GM21786 (cell line): Measurements from ENCODE around the gene PGBD5.

Experiments used
- ATAC-seq: cut with Tn5 transposase; IDR thresholded peaks from one replicate; pipeline ENCODE4 v1.9.1; 2021; ENCODE audit not compliant: unreplicated experiment

Gene PGBD5

DNA sequence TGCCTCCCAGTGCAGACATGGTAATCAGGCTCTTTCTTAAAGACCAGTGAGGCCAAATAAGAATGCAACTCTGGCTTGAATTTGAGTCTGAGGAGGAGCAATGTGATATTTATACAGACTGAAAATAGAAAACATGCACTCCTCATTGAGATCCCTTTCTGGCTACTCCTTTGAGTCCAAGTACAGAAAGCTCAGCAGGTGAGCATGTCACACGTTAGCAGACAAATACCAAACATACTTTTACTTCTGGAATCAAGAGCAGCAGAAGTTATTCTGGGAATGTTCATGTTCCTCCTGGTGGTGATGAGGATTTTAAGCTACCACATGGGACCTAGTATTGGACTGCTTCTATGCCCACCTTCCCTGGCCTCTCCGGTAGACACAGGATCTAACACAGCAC is 48.3 kb downstream of the PGBD5 start:
- no peak for ATAC-seq

GRCh38 chr1:230377324-230377723 is 48.8 kb downstream of the PGBD5 start:
- ATAC-seq = no peak

DNA sequence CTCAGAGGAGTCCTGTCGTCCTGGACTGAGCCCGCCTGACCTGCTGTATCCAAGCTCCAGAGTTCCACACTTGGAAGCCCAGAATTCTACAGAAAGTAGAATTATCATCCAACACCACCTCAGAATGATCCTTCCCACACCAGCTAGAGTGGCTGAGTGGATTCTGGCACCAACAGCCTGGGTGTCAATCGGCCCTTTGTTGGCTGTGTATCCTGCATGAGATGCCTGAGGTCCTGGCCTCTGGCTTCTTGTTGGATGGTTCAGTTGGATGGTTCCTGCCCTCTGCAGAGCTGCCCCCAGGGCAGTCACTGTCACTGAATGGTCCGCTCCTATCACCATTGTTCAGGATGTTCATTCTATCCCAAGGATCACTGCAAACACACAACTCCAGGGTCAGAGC is 49.8 kb downstream of the PGBD5 start:
- ATAC-seq = no peak

DNA sequence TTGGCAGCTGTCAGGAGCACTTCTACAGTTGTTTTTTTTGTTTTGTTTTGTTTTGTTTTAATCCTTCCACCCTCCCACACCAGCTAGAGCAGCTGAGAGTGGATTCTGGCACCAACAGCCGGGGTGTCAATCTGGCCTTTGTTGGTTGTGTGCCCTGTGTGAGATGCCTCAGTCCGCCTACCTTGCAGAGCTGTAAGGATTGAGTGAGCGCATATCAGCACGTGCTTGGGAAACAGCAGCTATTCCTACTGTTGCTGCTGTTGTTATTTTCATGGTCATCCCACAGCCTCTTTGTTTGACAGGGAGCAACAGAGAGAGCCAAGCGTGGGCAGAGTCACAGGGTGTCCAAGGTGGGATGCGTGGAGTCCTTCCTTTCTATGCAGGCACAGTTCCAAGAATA is 50.4 kb downstream of the PGBD5 start:
- ATAC-seq = no peak

DNA sequence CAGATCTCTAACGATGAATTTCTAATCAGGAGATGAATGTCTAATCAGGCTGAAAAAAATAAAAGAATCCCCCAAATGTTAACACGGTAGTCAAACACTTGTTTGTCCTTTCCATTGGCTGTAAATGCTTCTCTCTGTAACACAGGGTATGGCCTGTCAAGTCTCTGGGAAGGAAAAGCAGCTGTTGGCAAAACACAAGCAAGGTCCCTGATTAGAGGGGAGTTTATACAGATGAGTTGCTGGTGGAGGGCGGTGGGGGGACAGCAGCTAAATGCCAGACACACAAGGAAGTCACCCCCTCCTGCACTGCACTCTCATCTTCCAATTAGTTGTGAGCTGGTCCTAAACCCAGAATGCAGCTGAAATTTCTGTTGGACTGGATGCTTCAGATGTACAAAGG is 51.0 kb downstream of the PGBD5 start:
- no peak for ATAC-seq

- ATAC-seq = no peak
Measured at GRCh38 chr1:230371923-230372703, 54.0 kb downstream of the PGBD5 start.

GRCh38 chr1:230370109-230370508 is 56.0 kb downstream of the PGBD5 start:
- ATAC-seq = no peak

DNA sequence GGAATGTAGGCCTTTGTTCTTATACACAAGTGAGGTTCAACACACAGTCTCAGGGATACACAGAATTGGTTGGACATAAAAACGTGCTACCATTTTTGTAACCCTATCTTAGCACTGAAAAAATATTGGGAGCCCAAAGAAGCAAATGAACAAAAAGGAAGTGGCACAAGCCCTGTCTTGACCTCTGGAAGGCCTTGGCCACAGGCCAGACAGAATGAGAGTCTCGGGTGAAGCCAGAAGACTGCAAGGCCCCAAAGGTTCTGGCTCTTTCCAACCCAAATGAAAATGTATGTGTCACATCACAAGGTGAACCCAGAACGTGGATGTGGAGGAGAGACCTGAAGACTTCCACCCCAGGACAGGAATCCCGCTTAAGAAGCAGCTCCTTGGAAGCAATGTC is 57.3 kb downstream of the PGBD5 start:
- no peak for ATAC-seq

- no peak for ATAC-seq
Measured at GRCh38 chr1:230368363-230368762, 57.8 kb downstream of the PGBD5 start.

DNA sequence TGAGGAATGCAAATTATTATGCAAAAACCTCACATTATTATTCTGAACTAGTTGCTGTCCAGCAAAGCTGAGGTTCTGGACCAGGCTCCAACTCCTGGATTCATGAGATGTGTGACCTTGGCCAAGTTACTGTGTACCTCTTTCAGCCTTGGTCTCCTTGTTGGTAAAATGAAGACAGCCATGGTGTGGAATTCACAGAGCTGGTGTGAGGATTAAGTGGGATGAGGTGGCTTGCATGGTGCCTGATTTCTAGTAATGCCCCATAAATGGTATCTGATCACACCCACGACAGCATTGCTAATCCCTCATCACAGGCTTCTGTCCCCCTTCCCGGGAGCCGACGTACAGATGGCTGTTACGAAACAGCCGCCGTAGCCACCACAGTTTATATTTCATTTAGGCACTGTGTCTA is 59.6 kb downstream of the PGBD5 start:
- ATAC-seq = no peak

GRCh38 chr1:230365723-230366307 is 60.3 kb downstream of the PGBD5 start:
- ATAC-seq = no peak

DNA sequence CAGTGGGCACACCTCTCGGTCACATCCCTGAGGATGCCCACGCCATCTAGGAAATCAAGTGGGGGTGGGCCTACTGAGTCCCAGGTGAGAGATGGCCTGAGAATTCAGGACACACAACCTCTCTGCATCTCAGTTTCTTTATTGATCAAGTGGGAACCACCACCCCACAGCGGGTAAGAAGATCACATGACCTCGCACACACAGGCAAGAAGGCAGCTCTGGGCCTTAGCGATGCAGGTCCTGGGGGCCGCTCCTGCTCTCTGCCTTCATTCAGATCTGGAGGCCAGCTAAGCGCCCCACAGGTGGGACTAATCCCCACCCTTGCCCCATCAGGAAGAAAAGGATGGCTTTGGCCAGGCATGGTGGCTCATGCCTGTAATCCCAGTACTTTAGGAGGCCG is 63.2 kb downstream of the PGBD5 start:
- no peak for ATAC-seq

DNA sequence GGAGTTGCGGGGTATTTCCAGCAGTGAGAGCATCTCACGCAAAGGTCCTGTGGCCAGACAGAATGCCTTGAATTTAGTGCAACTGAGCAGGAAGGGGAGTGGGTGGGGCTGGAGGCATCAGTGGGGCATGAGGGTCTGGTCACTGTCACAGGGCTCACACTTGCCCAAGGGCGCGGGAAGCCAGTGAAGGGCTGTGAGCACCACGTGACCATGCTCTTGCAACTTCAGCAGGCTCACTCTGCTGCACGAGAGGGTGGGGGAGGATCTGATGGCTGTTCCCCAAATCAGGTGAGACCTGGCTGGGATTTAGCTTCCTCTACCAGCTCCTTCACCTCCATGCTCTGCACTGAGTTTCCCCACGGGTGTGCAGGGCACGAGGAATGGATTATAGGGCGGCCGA is 64.2 kb downstream of the PGBD5 start:
- no peak for ATAC-seq

GRCh38 chr1:230359992-230360668 is 66.0 kb downstream of the PGBD5 start:
- ATAC-seq = no peak

GRCh38 chr1:230356869-230357794 is 69.0 kb downstream of the PGBD5 start:
- ATAC-seq = no peak

DNA sequence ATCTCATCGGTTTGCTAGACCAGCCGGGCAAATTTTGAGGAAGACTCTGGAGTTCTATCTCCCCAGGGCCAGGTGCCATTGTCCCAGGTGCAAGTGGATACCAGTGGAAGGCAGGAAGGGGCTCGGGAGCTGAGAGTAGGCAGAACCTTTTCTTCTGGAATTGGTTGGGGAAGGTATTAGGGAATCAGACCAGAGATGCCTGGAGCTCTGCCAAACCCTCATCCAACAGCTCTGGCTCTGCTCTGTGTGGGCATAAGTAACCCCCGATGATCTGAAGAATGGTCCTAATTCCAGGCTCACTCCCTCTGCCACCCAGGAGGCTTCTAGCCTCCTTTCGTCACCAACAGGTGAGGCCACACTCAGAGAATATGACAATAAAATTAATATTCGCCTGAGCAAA is 69.9 kb downstream of the PGBD5 start:
- ATAC-seq = no peak

DNA sequence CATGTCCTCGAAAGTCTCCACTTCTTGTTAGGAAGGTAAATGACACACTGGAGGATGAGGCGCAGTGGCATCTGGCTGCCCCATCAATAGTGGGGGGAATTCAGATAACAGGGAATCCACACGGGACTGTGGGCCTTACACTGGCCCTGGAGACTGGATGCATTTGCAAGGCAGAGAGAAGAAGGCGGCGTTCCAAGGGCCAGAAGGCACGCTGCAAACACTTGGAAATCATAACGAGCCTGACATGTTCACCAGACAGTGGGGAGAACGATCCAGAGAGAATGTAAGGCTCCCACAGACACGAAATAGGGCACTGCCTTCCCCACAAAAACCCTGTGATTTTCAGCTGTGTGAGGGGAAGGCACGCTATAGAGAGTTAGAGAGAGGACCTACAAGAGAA is 70.5 kb downstream of the PGBD5 start:
- no peak for ATAC-seq

DNA sequence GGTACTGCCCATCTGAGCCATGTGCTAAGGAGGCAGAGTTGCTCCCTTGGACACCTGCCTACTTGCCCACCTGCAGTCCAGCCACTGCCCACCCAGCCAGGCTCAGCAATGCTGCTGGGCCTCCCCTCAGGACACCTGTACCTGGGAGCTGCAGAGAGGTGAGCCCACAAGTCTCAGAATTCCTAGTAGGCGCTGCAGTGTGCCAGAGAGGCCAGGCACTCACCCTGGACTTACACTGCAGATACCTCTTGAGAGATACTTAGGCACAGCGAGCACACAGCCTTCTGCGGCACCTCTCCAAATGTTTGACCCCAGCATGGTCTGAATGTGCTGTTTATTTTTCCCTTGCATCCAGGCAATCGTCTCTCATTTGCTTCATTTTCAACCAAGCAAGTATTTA is 71.0 kb downstream of the PGBD5 start:
- ATAC-seq = no peak

GRCh38 chr1:230354005-230354404 is 72.1 kb downstream of the PGBD5 start:
- ATAC-seq = no peak

DNA sequence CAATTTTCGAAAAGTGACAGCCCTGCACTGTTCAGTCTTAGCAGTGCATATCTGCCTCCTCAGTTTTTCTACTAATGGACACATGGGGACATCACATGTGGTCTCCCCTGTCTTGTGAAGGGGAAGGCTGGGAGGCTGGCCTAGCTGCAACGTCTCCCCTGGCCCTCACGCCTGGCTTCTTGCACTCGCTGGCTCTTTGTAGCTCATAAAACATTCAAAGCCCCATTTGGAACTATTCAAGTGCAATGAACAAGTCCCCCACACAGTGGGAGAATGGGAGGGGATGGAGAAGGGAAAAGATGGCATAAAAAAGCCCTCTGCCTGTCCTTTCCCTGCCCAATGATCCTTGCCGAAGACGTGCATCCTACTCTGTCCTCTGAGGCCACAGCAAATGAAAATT is 73.6 kb downstream of the PGBD5 start:
- no peak for ATAC-seq

DNA sequence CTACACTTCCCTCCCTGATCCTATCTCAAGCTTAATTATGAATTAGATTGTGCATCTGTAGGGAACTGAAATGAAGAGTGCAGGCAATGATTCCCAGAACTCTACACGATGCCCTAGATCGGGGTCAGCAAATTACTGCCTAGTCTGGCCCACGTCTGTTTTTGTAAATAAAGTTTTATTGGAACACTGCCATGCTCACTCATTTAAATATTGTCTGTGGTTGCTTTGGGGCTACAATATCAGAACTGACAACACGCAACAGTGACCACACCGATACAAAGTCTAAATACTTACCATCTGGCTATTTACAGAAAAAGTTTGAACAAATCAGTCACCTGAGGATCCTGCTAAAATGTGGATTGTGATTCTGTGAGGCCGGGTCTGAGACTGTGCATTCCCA is 74.1 kb downstream of the PGBD5 start:
- no peak for ATAC-seq
